ENCODE data around the gene TEK.

Gene TEK

GRCh38 chr9:27248702-27249101 lies 139.7 kb downstream of the TEK start:
- no peak for DNase-seq

- DNase-seq: no peak
Measured at GRCh38 chr9:27258662-27259061, 149.6 kb downstream of the TEK start.

- DNase-seq: no peak
Measured at GRCh38 chr9:27260789-27261516, 151.9 kb downstream of the TEK start.

GRCh38 chr9:27261517-27262211 lies 152.6 kb downstream of the TEK start:
- DNase-seq: no peak

GRCh38 chr9:27272103-27272502 lies 163.1 kb downstream of the TEK start:
- no peak for DNase-seq

GRCh38 chr9:27273186-27273585 lies 164.2 kb downstream of the TEK start:
- no peak for DNase-seq

GRCh38 chr9:27276193-27277030 lies 167.4 kb downstream of the TEK start:
- peak; percentile 4 for DNase-seq

- DNase-seq: no peak
Measured at GRCh38 chr9:27278374-27278773, 169.3 kb downstream of the TEK start.

GRCh38 chr9:27279611-27280010 lies 170.6 kb downstream of the TEK start:
- no peak for DNase-seq

All from CD4-positive, alpha-beta T cell treated with Interleukin-17A for 4 hours (primary cell).